NCI-H2081 (cell line): ENCODE measurements around the gene LRMDA.
"Not testable (repeated sequence)": the region's sequence is repeated elsewhere in the genome, so short reads cannot be mapped to it uniquely, and the experiment has no call there.

Experiments
- DNase-seq, 2 experiments: peaks; one replicate each; lab custom pipeline; 2025; lab: John Stamatoyannopoulos, UW

LRMDA gene

DNA sequence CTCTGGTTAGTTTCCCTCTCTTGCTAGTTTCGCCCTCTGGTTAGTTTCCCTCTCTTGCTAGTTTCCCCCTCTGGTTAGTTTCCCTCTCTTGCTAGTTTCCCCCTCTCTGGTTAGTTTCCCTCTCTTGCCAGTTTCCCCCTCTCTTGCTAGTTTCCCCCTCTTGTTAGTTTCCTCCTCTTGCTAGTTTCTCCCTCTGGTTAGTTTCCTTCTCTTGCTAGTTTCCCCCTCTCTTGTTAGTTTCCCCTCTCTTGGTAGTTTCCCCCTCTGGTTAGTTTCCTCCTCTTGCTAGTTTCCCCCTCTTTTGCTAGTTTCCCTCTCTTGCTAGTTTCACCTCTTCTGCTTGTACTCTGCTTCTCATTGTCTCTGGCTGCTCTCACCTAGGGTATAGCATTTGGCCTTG is 613.8 kb downstream of the LRMDA start:
- DNase-seq, result no peak

DNA sequence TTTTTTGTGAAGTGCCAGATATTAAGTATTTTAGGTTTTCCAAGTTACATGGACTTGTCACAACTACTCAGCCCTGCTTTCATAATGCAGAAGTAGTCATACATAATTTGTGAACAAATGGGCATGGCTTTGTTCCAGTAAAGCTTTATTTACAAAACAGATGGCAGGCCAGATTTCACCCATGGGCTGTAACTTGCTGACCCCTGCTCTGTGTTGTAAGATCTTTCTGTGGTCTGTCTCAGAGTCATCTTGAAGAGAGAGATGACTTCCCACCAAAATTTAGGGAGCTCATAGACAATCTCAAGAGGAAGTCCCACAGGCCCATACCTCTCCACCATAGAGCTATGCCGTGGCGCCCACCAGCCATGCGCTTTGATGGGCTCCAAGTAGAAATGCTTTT is 616.1 kb downstream of the LRMDA start:
- DNase-seq, result no peak

DNA sequence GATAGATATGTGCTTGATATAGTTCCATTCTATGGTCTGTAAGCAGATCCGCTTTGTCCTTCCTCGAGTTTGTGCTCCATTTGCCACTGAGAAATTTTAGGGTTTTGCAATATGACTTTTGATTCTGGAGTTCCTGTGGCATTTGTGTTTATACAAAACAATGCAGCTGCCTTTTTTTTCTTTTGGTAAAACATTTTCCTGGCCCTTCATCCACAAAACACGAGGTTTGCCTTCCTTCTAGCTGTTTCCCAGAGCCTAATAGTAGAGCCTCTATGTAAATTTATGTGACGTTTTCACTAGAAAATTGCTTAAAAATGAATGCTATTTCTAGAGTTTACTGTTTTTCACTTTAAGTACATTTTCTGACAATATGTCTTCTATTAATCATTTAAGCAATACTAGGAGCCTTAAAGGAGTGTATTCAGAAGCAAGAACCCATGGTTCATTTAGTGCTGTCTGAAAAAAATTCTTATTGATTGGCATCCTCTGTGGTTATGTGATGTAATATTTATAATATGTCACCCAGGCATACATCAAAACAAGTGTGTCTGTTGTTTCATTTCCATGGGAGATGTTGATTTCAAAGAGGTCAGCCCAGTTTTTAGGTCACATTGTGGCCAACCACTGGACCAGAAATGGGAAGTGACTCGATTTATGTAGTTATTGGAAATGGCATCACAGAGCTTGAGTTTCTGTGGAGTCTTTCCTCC is 618.3 kb downstream of the LRMDA start:
- DNase-seq, result no peak

DNA sequence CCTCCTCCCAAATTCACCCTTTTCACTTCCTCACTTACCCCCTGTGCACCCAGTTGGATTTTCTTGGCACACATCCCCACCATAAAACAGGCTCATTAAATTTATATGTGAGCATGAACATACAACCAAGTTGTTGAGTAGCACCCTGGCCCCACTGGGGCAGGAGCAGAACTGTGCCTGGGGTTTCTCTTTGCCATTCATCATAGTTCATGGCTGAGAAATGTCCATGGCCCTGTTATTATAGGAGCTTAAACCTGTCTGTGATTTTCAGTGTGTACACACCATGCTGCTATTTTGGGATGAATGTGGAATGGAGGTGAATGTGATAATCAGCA is 618.8 kb downstream of the LRMDA start:
- DNase-seq, result peak; percentile 38 to 77

DNA sequence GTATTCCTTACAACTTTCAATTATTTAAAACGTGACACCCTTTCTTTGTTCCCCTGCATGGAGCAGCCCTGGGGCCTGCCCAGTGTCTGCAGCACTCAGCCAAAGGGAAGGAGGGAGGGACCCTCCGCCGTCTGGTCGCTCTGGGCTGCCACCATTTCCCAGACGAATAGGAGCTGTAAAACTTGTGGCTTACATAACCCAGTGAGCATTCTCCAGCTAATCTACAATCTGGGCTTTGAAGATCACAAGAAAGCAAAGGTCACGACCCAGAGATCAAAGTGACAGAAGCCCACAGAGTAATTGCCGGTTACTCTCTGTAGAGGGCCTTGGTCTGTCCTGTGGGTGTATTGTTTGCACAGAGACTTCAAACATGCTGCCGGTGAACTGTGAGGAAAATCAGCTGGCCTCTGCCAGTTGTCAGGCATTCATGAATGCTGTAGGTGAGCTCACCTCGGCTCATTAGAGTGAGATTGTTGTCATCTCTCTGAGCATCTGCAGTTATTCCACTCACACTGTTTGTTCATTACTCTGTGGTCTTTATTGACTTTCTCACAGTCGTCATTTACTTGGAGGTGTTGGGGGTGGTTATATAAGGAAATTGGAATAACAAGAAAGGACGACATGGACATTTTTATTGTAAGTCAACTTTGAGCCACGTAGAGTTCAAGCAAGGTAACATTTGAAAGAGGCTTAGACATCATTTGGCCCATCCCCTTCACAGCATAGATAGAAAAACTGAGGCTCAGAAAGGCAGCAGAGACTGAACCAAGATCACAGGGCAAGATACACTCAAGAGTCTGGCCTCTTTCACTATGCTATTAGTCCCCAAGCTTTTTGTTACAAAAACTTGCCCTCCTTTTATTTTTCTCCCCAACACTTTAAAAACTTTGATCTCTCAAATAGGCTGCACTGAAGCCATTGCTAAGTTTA is 619.8 kb downstream of the LRMDA start:
- DNase-seq, result peak in 1 of 2 experiments; percentile 31

DNA sequence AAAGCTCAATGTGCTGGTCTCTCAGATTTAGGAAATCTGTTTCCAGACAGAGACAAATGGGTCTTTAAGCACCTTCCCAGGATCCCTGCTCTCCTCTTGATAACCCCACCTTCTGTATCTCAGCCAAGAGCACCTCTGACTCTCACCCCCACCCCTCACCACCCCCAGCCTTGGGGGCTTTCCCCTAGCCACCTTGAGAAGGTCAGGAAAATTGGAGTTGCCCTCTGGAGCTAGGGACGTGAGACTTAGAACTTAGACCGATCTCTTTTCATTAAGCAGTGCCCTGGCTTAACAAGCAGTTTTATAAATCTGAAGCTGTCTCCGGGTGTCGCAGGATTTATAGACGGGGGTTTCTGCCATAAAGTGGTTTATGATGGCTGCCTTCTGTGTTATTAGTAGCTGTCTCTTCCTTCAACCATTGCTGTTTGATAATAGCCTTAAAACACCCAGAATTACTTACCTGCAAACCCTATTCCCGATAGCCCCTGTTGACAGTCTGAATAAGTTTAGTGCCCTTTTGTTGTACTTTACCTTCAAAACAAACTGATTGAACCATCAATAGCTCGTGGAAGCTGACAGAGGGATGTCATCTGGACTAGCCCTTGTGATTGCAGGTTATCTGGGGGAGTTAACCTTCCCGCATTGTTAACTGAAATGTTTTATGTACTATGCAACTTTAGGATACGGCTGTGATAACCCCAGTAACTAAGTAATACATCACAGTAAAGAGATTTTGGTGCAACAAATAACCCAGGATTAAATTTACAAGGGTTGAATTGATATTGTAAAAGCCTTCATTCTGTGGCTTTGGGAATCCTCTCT is 621.5 kb downstream of the LRMDA start:
- DNase-seq, result no peak

DNA sequence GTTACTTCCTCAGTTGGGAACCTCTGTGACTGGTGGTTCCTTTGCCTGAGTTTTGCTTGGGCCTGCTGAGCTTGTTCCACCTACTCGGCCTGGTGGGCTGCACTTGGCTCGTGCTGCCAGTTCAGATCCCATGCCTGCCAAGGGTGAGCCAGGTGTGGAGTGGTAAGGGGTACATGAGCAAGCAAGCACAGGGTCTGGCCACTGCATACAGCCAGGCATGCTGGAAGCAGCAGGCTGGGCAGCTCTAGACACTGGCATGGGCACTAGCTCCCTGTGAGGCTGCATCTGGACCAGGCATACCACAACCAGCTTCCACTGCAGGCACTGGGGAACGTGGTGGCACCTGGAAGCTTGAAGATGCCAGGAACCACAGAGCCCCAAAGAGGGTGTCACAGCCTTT is 624.0 kb downstream of the LRMDA start:
- DNase-seq, result no peak

DNA sequence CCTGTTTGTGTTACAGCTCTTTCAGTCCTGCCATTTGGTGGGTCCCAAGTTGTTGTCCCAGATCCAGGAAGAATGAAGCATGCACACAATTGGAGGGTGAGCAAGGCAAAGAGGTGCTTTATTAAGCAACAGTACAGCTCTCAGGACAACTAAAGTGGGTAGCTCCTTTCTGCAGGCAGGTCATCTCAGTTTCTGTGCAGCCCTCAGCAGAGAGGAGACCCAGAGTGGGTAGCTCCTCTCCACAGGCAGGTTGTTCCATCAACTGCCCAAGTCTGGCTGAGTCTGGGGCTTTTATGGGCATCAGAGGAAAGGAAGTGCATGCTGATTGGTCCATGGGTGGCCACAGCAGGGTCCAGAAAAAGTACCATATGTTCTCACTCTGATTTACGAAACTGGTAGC is 624.5 kb downstream of the LRMDA start:
- no peak for DNase-seq

DNA sequence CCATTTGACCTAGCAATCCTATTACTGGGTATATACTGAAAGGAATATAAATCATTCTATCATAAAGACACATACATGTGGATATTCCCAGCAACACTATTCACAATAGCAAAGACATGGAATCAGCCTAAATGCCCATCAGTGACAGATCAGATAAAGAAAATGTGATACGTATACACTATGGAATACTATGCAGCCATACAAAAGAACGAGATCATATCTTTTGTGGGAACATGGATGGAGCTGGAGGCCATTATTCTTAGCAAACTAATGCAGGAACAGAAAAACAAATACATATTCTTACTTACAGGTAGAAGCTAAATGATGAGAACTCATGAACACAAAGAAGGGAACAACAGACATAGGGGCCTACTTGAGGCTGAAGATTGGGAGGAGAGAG is 629.6 kb downstream of the LRMDA start:
- DNase-seq, result not testable (repeated sequence)

DNA sequence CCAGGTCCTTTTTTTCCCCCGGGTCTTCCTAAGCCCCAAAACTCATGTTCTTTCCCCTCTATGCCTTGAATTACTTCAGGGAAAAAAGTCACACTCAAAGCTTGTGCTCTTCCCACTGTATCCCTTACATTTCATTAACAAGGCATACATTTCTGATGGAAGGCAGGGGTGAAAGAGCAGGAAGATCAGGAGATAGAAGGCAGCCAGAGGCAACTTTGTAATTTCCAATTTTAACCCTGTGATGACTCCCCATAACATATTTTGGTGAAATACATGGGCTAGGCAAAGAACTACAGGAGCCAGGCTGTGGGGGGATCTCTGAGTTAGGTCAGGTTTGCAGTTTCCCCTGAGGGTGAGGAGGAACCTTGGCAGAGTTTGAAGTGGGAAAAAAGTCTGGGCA is 635.0 kb downstream of the LRMDA start:
- DNase-seq, result no peak

DNA sequence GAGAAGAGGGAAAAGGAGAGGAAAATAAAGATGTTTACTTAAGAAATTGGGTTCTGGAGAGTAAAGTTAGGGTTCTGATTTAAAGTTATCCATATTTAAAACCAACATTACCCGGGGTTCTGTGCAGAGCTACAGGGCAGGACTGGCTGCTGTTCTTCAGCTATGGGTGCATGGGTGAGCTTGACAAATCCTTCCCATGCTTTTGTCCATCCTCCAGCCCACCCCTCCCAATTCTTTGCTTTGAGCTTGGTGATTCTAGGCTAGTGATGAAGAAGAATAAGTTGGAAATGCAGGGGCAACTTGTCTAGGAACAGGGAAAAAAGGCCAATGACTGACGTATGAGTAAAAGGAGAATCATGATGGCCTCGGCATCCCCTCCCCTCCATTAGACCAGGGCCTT is 636.0 kb downstream of the LRMDA start:
- no peak for DNase-seq

DNA sequence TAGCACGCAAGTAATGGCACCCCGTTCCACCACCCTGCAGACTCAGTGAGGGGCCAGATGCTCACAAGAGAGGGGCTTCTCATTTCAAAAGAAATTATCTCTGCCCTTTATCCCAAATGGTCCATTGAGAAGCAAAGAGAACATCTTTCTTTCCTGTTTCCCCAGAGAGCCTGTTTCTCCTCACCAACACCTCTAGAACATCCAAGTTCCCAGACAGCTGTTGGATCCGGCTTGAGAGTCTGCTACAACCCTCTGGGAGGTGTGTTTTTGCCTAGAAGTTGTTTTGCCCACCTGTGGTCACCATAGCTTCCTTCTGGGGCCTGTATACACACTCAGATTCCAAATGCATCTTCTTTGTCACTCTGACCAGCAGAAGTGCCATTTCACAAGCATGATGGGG is 637.4 kb downstream of the LRMDA start:
- no peak for DNase-seq

DNA sequence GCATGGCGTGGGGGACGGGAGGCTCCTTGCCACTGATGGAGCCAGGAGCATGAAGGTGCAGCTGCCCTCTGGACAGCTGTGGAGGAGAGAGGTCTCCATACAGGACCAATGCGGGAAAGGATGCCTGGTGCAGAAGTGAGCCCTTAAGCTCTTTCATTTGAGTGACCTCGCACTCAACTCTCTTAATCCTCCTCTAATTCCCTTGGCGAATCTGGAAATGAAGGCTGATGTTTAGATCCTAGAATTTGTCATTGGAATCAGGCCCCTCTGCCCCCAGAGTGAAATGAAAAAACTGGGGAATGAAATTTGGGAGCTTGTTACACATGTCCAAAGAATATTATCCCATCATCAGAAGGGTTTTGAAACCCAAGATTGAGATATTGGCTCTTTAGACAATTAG is 639.5 kb downstream of the LRMDA start:
- DNase-seq, result no peak

DNA sequence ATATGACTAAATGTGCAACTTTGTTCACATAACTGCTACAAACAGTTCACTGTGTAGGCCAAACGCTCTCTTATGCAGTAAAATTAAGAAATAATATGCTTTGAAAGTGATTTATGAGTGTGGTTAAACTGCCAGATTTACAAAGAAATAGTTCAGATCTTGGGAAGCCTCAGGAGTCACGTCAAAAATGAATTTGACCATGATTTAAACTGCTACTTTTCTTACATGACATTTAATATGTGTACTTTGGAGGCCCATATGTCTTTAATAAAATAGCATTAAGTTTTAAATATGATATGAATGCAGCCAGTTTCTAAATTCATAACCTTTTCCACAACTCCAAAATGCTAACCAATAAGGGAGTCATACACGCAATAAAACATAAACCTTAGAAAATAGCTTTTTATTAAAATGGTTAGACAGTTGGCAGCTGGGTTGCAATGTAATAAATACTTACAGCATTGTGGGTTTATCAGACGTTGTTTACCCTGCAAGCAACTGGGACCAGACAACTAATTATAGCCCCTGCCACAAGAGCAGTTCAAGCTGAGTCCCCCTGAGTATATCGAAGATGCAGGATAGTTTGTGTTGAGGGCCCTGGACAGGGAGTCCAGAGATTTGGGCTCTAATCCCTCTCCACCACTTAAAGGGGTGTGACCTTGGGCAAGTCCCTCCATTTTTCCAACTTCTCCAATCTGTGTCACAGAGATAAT is 640.4 kb downstream of the LRMDA start:
- no peak for DNase-seq

DNA sequence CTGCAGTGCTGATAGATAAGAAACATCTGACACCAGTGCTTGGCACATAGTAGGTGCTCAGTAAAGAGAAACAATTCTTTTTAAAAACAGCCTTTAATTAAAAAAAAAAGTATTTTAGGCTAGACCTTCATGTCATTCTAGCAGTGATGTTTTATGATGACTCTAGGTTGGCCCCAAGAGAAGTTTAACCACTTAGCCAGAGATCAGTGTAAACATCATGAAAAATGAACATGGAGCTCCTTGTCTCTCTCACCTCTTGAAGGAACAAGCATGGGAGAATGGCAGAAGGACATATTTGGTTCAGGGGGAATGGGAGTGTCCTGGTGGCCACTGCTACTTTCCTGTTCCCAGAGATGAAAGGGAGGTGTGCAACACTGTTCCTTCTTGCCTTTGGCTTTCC is 641.0 kb downstream of the LRMDA start:
- DNase-seq, result no peak

DNA sequence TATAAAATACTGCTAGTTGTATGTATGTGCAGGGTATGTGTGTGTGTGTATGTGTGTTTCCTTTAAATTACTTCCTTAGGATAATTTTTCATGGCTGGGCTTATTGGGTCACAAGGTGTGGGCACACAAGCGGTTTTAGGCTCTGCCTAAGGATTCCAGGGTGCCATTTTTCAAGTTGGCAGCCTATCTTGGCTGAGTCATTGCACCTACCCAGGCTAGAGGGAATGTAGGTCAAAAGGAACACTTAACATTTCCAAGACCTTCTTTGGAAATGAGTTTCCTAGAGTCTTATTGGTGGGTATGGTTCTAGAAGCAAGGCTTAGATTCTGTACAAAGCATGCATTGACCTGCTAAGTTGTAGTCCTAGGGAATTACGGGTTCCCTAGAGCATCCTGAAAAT is 642.1 kb downstream of the LRMDA start:
- no peak for DNase-seq

DNA sequence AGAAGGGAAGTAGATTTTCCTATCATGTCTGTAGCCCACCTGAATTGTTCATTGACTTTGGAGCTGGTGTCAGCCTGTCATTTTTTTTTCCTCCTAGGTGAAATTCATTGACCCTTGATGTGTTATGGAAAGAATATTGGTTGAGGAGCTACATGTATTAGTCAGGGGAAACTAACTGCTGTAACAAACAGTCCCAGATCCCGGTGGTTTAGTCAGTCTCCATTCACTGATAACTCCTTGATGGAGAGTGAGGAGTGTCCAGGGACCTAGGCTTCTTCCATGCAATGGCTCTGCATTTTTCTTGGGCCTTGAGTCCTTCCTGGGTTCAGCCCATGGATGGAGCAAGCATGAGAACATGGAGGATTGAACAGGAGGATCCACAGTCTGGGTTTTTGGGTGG is 643.2 kb downstream of the LRMDA start:
- no peak for DNase-seq

DNA sequence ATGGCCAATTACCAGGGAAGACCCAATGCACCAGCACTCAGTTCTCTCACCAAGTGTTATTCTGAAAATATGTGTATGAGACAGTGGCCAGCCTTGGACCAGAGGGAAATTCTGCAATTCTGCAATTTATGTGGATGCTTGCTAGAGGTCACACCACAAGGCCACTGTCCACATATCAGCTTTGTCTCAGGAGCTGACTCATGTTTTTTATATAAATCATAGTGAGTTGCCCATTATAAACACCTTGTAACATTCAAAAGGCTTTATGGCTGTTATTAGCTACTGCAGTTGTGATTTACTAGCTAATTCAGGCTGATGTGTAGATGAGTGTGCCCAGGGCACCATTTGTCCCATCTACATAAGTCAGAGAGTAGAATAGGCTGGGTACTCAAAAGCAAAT is 649.0 kb downstream of the LRMDA start:
- DNase-seq, result no peak

DNA sequence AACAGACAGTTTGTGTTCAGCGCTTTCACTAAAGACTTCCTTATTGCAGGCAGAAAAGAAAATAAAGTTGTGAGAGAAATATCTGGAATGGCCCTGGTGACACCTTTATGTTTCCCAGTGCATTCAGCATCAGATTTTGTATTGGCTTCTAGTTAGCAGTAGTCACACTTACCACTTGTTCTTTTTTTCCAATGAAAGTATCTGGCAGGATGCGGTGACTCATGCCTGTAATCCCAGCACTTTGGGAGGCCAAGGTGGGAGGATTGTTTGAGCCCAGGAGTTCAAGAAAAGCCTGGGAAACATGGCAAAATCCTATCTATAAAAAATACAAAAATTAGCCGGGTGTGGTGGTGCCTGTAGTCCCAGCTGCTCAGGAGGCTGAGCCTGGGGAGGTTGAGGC is 649.6 kb downstream of the LRMDA start:
- DNase-seq, result no peak

DNA sequence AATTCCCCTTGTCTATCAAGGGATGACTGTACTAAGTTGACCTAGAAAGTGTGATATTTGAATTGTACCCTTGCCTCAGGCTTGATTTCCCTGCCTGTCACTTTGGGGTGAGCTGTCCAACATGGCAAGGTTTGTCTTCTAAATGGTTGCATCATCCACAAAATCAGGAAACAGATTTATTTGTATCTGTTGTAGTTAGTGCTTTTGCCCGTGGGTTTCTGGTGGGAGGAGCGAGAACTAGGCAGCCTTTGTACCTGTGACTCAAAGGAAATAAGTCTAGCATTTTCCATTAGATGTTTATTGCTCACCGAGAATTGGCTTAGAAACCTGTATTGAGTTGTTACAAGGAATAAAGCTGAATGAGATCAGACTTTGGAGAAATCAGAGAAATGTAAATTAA is 650.8 kb downstream of the LRMDA start:
- no peak for DNase-seq

DNA sequence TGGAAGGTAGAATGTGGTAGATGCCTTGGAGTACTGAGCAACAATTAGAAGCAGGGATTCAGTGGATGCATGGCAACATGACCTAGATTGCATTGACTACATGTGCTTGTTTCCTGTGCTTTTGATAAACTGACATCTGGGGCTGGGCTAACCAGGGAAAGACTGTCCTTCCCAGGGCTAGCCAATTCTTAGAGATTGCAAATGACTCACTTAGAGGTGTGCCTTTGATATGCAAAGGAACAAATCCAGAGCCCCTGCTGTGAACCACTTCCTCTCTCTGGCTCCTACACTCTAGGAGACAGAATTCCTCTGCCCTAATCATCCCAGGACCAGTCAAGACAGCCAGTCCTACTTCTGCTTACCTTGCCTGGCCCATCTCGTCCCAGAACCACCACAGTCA is 651.5 kb downstream of the LRMDA start:
- no peak for DNase-seq
